GM23338 (cell line): Measurements from ENCODE around the gene RPS6KA1. TPM values are rescaled to one million over a fixed set of nuclear protein-coding genes. Genes with fewer than 3 reads are reported as not detected.

Source experiments
- ATAC-seq: fragments of 200-7000 bp; cut with Tn5 transposase; 3 replicates; pipeline ENCODE4 v1.9.1; 2020
- DNase-seq: peaks from one replicate; pipeline ENCODE4 v3.0.0-alpha.2; 2015; ENCODE audit warnings: low spot score
- H2AFZ ChIP-seq: fragments of 200-600 bp; sonication (generic); 2 replicates; pipeline ENCODE4 v1.8.0; 2016; ENCODE audit warnings: antibody characterized with exemption, mild to moderate bottlenecking, moderate library complexity
- H3F3A ChIP-seq: fragments of 200-600 bp; sonication (generic); replicated peaks from 2 replicates; pipeline ENCODE4 v1.8.0; 2017; ENCODE audit warnings: antibody characterized with exemption, mixed run types, low read depth
- H3K27ac ChIP-seq: fragments of 200-600 bp; sonication (generic); 2 replicates; pipeline ENCODE4 v1.6.1; 2016; ENCODE audit warnings: low read depth
- H3K27me3 ChIP-seq: fragments of 200-600 bp; sonication (generic); 2 replicates; pipeline ENCODE4 v1.8.0; 2016; ENCODE audit warnings: mild to moderate bottlenecking, mixed run types, moderate library complexity; ENCODE audit not compliant: insufficient read depth
- H3K36me3 ChIP-seq: fragments of 200-600 bp; sonication (generic); 2 replicates; pipeline ENCODE4 v1.8.0; 2016; ENCODE audit warnings: mild to moderate bottlenecking; ENCODE audit not compliant: insufficient read depth
- H3K4me1 ChIP-seq: fragments of 200-600 bp; sonication (generic); 2 replicates; pipeline ENCODE4 v1.8.0; 2016; ENCODE audit warnings: mild to moderate bottlenecking, moderate library complexity; ENCODE audit not compliant: insufficient read depth
- H3K4me2 ChIP-seq: fragments of 200-600 bp; sonication (generic); 2 replicates; pipeline ENCODE4 v1.7.1; 2017; ENCODE audit warnings: mixed run types
- H3K4me3 ChIP-seq: fragments of 200-600 bp; sonication (generic); 2 replicates; pipeline ENCODE4 v1.6.1; 2016; ENCODE audit warnings: mixed run types
- H3K79me2 ChIP-seq: fragments of 200-600 bp; sonication (generic); replicated peaks from 2 replicates; pipeline ENCODE4 v1.8.0; 2017; ENCODE audit warnings: mild to moderate bottlenecking; ENCODE audit not compliant: insufficient read depth
- H3K9me2 ChIP-seq: fragments of 200-600 bp; sonication (generic); 2 replicates; pipeline ENCODE4 v1.8.0; 2017; ENCODE audit not compliant: insufficient read depth
- H4K20me1 ChIP-seq: fragments of 200-600 bp; sonication (generic); replicated peaks from 2 replicates; pipeline ENCODE4 v1.8.0; 2017; ENCODE audit warnings: mild to moderate bottlenecking; ENCODE audit not compliant: insufficient read depth
- H3K27ac Mint-ChIP-seq: 2 replicates; pipeline ENCODE4 v1.8.0; 2020; ENCODE audit warnings: inconsistent platforms, mild to moderate bottlenecking, moderate library complexity, mixed read lengths
- H3K27me3 Mint-ChIP-seq: 3 replicates; pipeline ENCODE4 v1.8.0; 2022; ENCODE audit warnings: low read depth, mild to moderate bottlenecking, moderate library complexity, mixed read lengths, inconsistent platforms; ENCODE audit not compliant: insufficient read depth, poor library complexity
- H3K36me3 Mint-ChIP-seq: 3 replicates; pipeline ENCODE4 v1.8.0; 2021; ENCODE audit warnings: low read depth, mild to moderate bottlenecking, inconsistent platforms, moderate library complexity, mixed read lengths
- H3K4me1 Mint-ChIP-seq: 3 replicates; pipeline ENCODE4 v1.8.0; 2020; ENCODE audit warnings: mild to moderate bottlenecking, inconsistent platforms, mixed read lengths
- H3K4me3 Mint-ChIP-seq: 3 replicates; pipeline ENCODE4 v1.8.0; 2021; ENCODE audit warnings: moderate library complexity, mild to moderate bottlenecking, inconsistent platforms, mixed read lengths
- H3K9me3 Mint-ChIP-seq: 3 replicates; pipeline ENCODE4 v1.8.0; 2020; ENCODE audit warnings: moderate library complexity, mild to moderate bottlenecking, inconsistent platforms, mixed read lengths
- CREB1 ChIP-seq: fragments of 250-450 bp; sonication (Bioruptor Pico); IDR thresholded peaks from 2 replicates; pipeline ENCODE4 v1.5.0; 2020; ENCODE audit warnings: low read depth, mild to moderate bottlenecking, moderate library complexity
- NANOG ChIP-seq: IDR thresholded peaks from 2 replicates; pipeline ENCODE4 v1.6.1; 2016; ENCODE audit warnings: antibody characterized with exemption, borderline replicate concordance
- POLR2AphosphoS5 ChIP-seq: IDR thresholded peaks from 2 replicates; pipeline ENCODE4 v1.6.1; 2016; ENCODE audit warnings: antibody characterized with exemption, low read depth
- polyA plus RNA-seq: library from polyadenylated mRNA; unstranded; fragments of >200 nt; fragmentation: Nextera tagmentation; extraction: Ambion mirVana; gene quantifications from 2 replicates; pipeline ENCODE4 v1.2.1, GENCODE V29; 2016
- total RNA-seq: library from RNA; depleted of rRNA; stranded (reverse); fragments of >200 nt; shearing (Covaris generic); gene quantifications from 2 replicates; pipeline ENCODE4 v1.2.3, GENCODE V29; 2014
- TF ChIP-seq, protein P1 (sequence below): fragments of 250-450 bp; sonication (Bioruptor Pico); IDR thresholded peaks from 2 replicates; pipeline ENCODE4 v1.5.0; 2020; ENCODE audit warnings: mild to moderate bottlenecking, moderate library complexity

Gene RPS6KA1
- total and polyA plus RNA-seq, 2 experiments from 2014 or later = 28.3 to 68.6 TPM

DNA sequence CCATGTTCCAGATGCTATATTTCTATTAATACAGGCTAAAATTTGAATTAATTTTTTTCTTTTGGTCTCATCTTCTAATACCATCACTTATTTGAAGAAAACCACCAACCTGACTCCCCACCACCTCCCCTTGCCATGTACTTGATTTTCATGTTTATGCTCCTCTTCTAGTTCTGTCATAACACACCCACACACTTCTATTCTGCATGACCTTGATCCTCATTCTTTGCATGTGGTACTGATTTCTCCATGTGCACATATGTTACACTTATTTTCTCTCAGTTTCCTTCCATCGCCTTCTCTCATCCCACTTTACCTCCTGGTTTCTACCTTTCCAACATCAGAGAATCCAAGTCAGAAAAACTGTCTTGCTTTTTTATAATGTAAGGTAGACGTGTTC is 87.3 kb downstream of the RPS6KA1 start (continued):
- TF ChIP-seq, protein P1, sequence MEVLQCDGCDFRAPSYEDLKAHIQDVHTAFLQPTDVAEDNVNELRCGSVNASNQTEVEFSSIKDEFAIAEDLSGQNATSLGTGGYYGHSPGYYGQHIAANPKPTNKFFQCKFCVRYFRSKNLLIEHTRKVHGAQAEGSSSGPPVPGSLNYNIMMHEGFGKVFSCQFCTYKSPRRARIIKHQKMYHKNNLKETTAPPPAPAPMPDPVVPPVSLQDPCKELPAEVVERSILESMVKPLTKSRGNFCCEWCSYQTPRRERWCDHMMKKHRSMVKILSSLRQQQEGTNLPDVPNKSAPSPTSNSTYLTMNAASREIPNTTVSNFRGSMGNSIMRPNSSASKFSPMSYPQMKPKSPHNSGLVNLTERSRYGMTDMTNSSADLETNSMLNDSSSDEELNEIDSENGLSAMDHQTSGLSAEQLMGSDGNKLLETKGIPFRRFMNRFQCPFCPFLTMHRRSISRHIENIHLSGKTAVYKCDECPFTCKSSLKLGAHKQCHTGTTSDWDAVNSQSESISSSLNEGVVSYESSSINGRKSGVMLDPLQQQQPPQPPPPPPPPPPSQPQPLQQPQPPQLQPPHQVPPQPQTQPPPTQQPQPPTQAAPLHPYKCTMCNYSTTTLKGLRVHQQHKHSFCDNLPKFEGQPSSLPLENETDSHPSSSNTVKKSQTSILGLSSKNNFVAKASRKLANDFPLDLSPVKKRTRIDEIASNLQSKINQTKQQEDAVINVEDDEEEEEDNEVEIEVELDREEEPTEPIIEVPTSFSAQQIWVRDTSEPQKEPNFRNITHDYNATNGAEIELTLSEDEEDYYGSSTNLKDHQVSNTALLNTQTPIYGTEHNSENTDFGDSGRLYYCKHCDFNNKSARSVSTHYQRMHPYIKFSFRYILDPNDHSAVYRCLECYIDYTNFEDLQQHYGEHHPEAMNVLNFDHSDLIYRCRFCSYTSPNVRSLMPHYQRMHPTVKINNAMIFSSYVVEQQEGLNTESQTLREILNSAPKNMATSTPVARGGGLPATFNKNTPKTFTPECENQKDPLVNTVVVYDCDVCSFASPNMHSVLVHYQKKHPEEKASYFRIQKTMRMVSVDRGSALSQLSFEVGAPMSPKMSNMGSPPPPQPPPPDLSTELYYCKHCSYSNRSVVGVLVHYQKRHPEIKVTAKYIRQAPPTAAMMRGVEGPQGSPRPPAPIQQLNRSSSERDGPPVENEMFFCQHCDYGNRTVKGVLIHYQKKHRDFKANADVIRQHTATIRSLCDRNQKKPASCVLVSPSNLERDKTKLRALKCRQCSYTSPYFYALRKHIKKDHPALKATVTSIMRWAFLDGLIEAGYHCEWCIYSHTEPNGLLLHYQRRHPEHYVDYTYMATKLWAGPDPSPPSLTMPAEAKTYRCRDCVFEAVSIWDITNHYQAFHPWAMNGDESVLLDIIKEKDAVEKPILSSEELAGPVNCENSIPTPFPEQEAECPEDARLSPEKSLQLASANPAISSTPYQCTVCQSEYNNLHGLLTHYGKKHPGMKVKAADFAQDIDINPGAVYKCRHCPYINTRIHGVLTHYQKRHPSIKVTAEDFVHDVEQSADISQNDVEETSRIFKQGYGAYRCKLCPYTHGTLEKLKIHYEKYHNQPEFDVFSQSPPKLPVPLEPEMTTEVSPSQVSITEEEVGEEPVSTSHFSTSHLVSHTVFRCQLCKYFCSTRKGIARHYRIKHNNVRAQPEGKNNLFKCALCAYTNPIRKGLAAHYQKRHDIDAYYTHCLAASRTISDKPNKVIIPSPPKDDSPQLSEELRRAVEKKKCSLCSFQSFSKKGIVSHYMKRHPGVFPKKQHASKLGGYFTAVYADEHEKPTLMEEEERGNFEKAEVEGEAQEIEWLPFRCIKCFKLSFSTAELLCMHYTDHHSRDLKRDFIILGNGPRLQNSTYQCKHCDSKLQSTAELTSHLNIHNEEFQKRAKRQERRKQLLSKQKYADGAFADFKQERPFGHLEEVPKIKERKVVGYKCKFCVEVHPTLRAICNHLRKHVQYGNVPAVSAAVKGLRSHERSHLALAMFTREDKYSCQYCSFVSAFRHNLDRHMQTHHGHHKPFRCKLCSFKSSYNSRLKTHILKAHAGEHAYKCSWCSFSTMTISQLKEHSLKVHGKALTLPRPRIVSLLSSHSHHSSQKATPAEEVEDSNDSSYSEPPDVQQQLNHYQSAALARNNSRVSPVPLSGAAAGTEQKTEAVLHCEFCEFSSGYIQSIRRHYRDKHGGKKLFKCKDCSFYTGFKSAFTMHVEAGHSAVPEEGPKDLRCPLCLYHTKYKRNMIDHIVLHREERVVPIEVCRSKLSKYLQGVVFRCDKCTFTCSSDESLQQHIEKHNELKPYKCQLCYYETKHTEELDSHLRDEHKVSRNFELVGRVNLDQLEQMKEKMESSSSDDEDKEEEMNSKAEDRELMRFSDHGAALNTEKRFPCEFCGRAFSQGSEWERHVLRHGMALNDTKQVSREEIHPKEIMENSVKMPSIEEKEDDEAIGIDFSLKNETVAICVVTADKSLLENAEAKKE (CRISPR knock-in tag) = no peak

DNA sequence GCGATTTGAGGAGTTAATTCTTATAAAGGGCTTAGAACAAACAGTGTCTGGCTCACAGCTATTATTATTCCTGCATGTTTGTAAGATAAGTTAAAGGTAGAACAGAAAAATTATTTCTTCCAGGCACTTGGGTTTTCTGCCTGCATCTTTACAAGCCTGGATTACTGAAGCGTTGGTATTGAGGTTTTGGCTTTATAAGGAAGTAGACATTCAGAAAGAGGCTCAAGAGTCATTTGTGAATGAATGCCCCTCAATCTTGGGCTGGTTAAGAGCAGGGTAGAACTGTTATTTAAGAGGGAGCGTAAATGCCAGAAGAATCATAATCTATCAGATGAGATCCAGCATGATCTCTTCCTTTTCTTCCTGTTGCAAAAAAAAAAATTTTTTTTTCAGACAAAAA is 89.0 kb downstream of the RPS6KA1 start:
- H3K9me3 Mint-ChIP-seq = no peaks in the 10 kb centered on the region; the same call in 1 of the 3 replicates
- peaks cover 27% of the 10 kb centered on the region for H3K4me1 ChIP-seq
- H3F3A ChIP-seq = peaks cover 5% of the 10 kb centered on the region
- no peaks in the 10 kb centered on the region for H3K36me3 Mint-ChIP-seq
- peaks cover 41% of the 10 kb centered on the region for H3K4me1 Mint-ChIP-seq
- no peak overlapping the region for H2AFZ ChIP-seq
- H3K27ac ChIP-seq = no peak overlapping the region
- DNase-seq (peak; percentile 40), ATAC-seq (no peak)
- no peak for TF ChIP-seq POLR2AphosphoS5
- TF ChIP-seq, protein P1 (CRISPR knock-in tag) = no peak
- no peak for TF ChIP-seq CREB1 (CRISPR knock-in tag)
- no peak for TF ChIP-seq NANOG
- H3K36me3 ChIP-seq = no peaks in the 10 kb centered on the region
- peak overlapping the region; percentile 32 for H3K4me3 ChIP-seq
- H3K27ac Mint-ChIP-seq = no peak overlapping the region
- H3K27me3 Mint-ChIP-seq = peaks cover 21% of the 10 kb centered on the region
- peak overlapping the region; percentile 68 for H3K4me3 Mint-ChIP-seq
- no peaks in the 10 kb centered on the region for H3K9me2 ChIP-seq
- H3K79me2 ChIP-seq = no peaks in the 10 kb centered on the region
- H3K4me2 ChIP-seq = peak overlapping the region; percentile 81
- peaks cover 71% of the 10 kb centered on the region for H3K27me3 ChIP-seq
- H4K20me1 ChIP-seq = no peaks in the 10 kb centered on the region
